ENCODE results near the gene E4F1. TPM values are rescaled to one million over a fixed set of nuclear protein-coding genes. Genes with fewer than 3 reads are reported as not detected.

Gene E4F1
- total and polyA plus RNA-seq, 2 of the 8 experiments (the other 6 are each of a cell fraction or from before 2014, with no cell fraction given) = 22.2 to 27.0 TPM

DNA sequence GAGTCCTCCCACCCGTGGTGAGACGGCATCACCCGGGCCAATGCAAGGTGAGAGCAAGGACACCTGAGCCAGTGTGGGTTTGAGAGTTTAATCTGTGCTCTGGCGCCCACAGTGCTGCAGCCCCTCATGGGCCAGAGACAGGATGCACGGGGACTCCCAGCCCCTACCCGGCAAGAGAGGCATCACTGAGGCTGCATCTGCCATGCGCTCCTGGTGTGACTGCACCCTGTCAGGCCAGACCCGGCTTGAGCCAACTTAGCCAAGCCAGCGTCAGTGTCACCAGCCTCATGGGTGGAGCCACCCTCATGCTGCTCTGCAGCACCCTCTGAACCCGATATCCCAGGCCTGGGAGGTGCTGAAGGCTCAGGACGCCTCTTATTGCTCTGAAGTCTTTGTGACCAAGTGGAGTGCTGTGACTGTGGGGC is 11.5 kb upstream of the E4F1 start:
- Histone ChIP-seq H3K79me1 (ENCODE audit: low read depth, low read length) (peaks cover 8% of the 10 kb centered on the region), H3K18ac (ENCODE audit: extremely low read depth, low read length) (no peak overlapping the region), H2AK5ac (ENCODE audit: low read depth, low read length) (no peak overlapping the region), H3K23me2 (ENCODE audit: low read depth, low read length) (peaks cover 9% of the 10 kb centered on the region), H3K36me3 (ENCODE audit: control insufficient read depth in 2 of 4, insufficient read depth in 4 of 4, low read length in 3 of 4) (peaks cover 8 to 40% (median 19%) of the 10 kb centered on the region in 4 experiments; a peak in 6 of 8 replicates), H3K4ac (replicated peaks; ENCODE audit: insufficient read length, low read depth, low read length) (no peak overlapping the region), H3K9ac (replicated peaks in 1 of 4; ENCODE audit: extremely low read depth in 1 of 4, low read depth in 3 of 4, low read length in 3 of 4) (peak overlapping the region in 1 of 4 experiments; percentile 27; a peak in 2 of 7 replicates), H3K79me2 (ENCODE audit: control insufficient read depth in 1 of 2, insufficient read depth in 2 of 2, low read length in 2 of 2) (peaks cover 3 to 18% of the 10 kb centered on the region in 2 experiments; a peak in 3 of 4 replicates), H2BK20ac (ENCODE audit: low read length) (no peak overlapping the region), H2BK5ac (ENCODE audit: low read depth, low read length) (no peak overlapping the region), H4K5ac (ENCODE audit: insufficient read length, low read depth, low read length) (no peak overlapping the region), H3K4me2 (ENCODE audit: insufficient read depth in 1 of 2, low read depth in 2 of 2, low read length in 2 of 2) (no peak overlapping the region), H3K27me3 (replicated peaks in 1 of 4; ENCODE audit: control insufficient read depth in 3 of 4, extremely low read depth in 1 of 4, insufficient read depth in 3 of 4, low read length in 3 of 4) (no peaks in the 10 kb centered on the region), H3K14ac (ENCODE audit: insufficient read length) (no peak overlapping the region), H2BK12ac (ENCODE audit: low read depth, low read length) (0 out of 2 replicates have a peak overlapping the region, but pooled peaks have one; percentile 17), H3K4me1 (replicated peaks in 1 of 4; ENCODE audit: control insufficient read depth in 3 of 4, insufficient read depth in 4 of 4, low read length in 3 of 4) (peaks cover 0 to 17% (median 5%) of the 10 kb centered on the region in 4 experiments; a peak in 5 of 7 replicates), H4K8ac (ENCODE audit: extremely low read depth, insufficient read depth, low read length) (peak overlapping the region; percentile 5; the same call in 1 of the 2 replicates), H2BK120ac (replicated peaks; ENCODE audit: low read depth, low read length) (no peak overlapping the region), H2BK15ac (ENCODE audit: low read length) (no peak overlapping the region), H3K27ac (ENCODE audit: low read depth, low read length) (no peak overlapping the region), H4K20me1 (replicated peaks in 1 of 2; ENCODE audit: control insufficient read depth in 1 of 2, insufficient read depth in 2 of 2, low read length in 2 of 2) (peaks cover 8 to 42% of the 10 kb centered on the region in 2 experiments), H3K56ac (replicated peaks; ENCODE audit: insufficient read length, low read depth, low read length) (no peak overlapping the region), H3K23ac (ENCODE audit: insufficient read length) (no peak overlapping the region), H2AFZ (ENCODE audit: low read length) (no peak overlapping the region), H4K91ac (replicated peaks; ENCODE audit: insufficient read length, low read length) (no peak overlapping the region), H3K9me3 (ENCODE audit: insufficient read depth in 2 of 2, low read depth in 1 of 2, low read length in 1 of 2) (no peaks in the 10 kb centered on the region), H3K4me3 (ENCODE audit: extremely low read depth in 1 of 4, insufficient read depth in 2 of 4, low read depth in 3 of 4, low read length in 4 of 4) (no peak overlapping the region)
- TF ChIP-seq RXRA (IDR thresholded peaks at IDR 0.05; ENCODE audit: insufficient read depth, low read depth, low read length) (no peak), POLR2AphosphoS5 (IDR thresholded peaks at IDR 0.05; ENCODE audit: low read depth, low read length) (peak; percentile 64; the same call in 1 of the 2 replicates)
- 88% methylated on average over 11 of the region's 11 CpGs; no CpG with 5 or more reads in 1 of the 2 experiments for whole genome bisulfite sequencing, 2 experiments (ENCODE audit: extremely low coverage in 1 of 2, insufficient coverage in 1 of 2, insufficient read length in 1 of 2, insufficient replicate concordance in 2 of 2, low coverage in 1 of 2, low lambda C conversion rate in 2 of 2, missing lambda C conversion rate in 1 of 2)
- ChIA-PET POLR2A (ENCODE audit: partially characterized antibody) (interaction anchor here (0.8 to 15.1 kb wide), 20 partner anchors 8 to 220 kb away, joined by 3 to 156 read pairs (median 4); partner anchors contain the start of genes CASKIN1, DNASE1L2, E4F1 and TRAF7), CTCF (ENCODE audit: partially characterized antibody) (interaction anchor here (0.6 to 3.2 kb wide), 3 partner anchors 17 to 625 kb away, joined by 3 to 20 read pairs (median 4); no protein-coding TSS in a partner anchor)
- FAIRE-seq (no peak), DNase-seq (ENCODE audit: low read depth in 1 of 2, low spot score in 2 of 2) (no peak)
